DOHH2 (cell line): ENCODE data around the gene EVL.

ENCODE experiments used
- H3F3A ChIP-seq: fragments of 200-600 bp; sonication (generic), shearing (Covaris generic); 2 replicates; pipeline ENCODE4 v1.6.0; 2016; ENCODE audit warnings: antibody characterized with exemption, mild to moderate bottlenecking; ENCODE audit not compliant: control insufficient read depth, insufficient read depth
- H3K27ac ChIP-seq: fragments of 200-600 bp; sonication (generic); 2 replicates; pipeline ENCODE4 v1.5.1; 2014; ENCODE audit warnings: low read depth, mild to moderate bottlenecking, low read length, moderate library complexity
- H3K27me3 ChIP-seq: fragments of 200-600 bp; sonication (generic); 2 replicates; pipeline ENCODE4 v1.6.1; 2014; ENCODE audit warnings: mild to moderate bottlenecking, low read length, mixed read lengths; ENCODE audit not compliant: control insufficient read depth
- H3K36me3 ChIP-seq: fragments of 200-600 bp; sonication (generic); 2 replicates; pipeline ENCODE4 v1.6.1; 2014; ENCODE audit warnings: mild to moderate bottlenecking, low read length, moderate library complexity, mixed read lengths; ENCODE audit not compliant: control insufficient read depth
- H3K4me1 ChIP-seq: fragments of 200-600 bp; sonication (generic); 2 replicates; pipeline ENCODE4 v1.6.1; 2014; ENCODE audit warnings: mild to moderate bottlenecking, low read length, mixed read lengths; ENCODE audit not compliant: control insufficient read depth
- H3K4me2 ChIP-seq: fragments of 200-600 bp; sonication (generic); 2 replicates; pipeline ENCODE4 v1.6.0; 2014; ENCODE audit warnings: mild to moderate bottlenecking, low read length, moderate library complexity
- H3K4me3 ChIP-seq: fragments of 200-600 bp; sonication (generic); 2 replicates; pipeline ENCODE4 v1.5.1; 2014; ENCODE audit warnings: mild to moderate bottlenecking, low read length, mixed read lengths
- H3K79me2 ChIP-seq: fragments of 200-600 bp; sonication (generic); 2 replicates; pipeline ENCODE4 v1.6.1; 2014; ENCODE audit warnings: mild to moderate bottlenecking, low read length, mixed read lengths; ENCODE audit not compliant: control insufficient read depth
- H3K9me2 ChIP-seq: fragments of 200-600 bp; sonication (generic); replicated peaks from 2 replicates; pipeline ENCODE4 v1.6.1; 2014; ENCODE audit warnings: mild to moderate bottlenecking, low read length, mixed read lengths; ENCODE audit not compliant: control insufficient read depth
- H3K9me3 ChIP-seq: fragments of 200-600 bp; sonication (generic); 2 replicates; pipeline ENCODE4 v1.6.1; 2014; ENCODE audit warnings: antibody characterized with exemption, low read length, mixed read lengths; ENCODE audit not compliant: control insufficient read depth, insufficient read depth
- H4K20me1 ChIP-seq: fragments of 200-600 bp; sonication (generic); 2 replicates; pipeline ENCODE4 v1.6.0; 2014; ENCODE audit warnings: low read depth, mild to moderate bottlenecking, antibody characterized with exemption, low read length, moderate library complexity; ENCODE audit not compliant: control insufficient read depth, insufficient read depth
- EZH2phosphoT487 ChIP-seq: fragments of 200-600 bp; sonication (generic); IDR thresholded peaks from 2 replicates; pipeline ENCODE4 v1.6.1; 2017; ENCODE audit warnings: borderline replicate concordance, mild to moderate bottlenecking, antibody characterized with exemption, low read length, moderate library complexity, mixed read lengths
- TF ChIP-seq, protein P1 (sequence below): fragments of 200-600 bp; sonication (generic); IDR thresholded peaks from one replicate; pipeline ENCODE4 v1.5.1; 2014; ENCODE audit warnings: antibody characterized with exemption, mild to moderate bottlenecking, low read depth, low read length; ENCODE audit not compliant: poor library complexity, severe bottlenecking

The EVL gene

GRCh38 chr14:100022772-100023451 lies 42.3 kb upstream of the EVL start:
- no peaks in the 10 kb centered on the region for H3K79me2 ChIP-seq
- H3K27ac ChIP-seq: no peak overlapping the region
- no peaks in the 10 kb centered on the region for H4K20me1 ChIP-seq
- no peak overlapping the region for H3K4me3 ChIP-seq
- no peaks in the 10 kb centered on the region for H3F3A ChIP-seq
- no peaks in the 10 kb centered on the region for H3K9me3 ChIP-seq
- H3K9me2 ChIP-seq: no peaks in the 10 kb centered on the region
- no peaks in the 10 kb centered on the region for H3K27me3 ChIP-seq
- no peaks in the 10 kb centered on the region for H3K36me3 ChIP-seq
- no peaks in the 10 kb centered on the region for H3K4me1 ChIP-seq
- no peak for TF ChIP-seq EZH2phosphoT487
- TF ChIP-seq, protein P1, sequence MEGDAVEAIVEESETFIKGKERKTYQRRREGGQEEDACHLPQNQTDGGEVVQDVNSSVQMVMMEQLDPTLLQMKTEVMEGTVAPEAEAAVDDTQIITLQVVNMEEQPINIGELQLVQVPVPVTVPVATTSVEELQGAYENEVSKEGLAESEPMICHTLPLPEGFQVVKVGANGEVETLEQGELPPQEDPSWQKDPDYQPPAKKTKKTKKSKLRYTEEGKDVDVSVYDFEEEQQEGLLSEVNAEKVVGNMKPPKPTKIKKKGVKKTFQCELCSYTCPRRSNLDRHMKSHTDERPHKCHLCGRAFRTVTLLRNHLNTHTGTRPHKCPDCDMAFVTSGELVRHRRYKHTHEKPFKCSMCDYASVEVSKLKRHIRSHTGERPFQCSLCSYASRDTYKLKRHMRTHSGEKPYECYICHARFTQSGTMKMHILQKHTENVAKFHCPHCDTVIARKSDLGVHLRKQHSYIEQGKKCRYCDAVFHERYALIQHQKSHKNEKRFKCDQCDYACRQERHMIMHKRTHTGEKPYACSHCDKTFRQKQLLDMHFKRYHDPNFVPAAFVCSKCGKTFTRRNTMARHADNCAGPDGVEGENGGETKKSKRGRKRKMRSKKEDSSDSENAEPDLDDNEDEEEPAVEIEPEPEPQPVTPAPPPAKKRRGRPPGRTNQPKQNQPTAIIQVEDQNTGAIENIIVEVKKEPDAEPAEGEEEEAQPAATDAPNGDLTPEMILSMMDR: no peak
- no peak overlapping the region for H3K4me2 ChIP-seq

DNA sequence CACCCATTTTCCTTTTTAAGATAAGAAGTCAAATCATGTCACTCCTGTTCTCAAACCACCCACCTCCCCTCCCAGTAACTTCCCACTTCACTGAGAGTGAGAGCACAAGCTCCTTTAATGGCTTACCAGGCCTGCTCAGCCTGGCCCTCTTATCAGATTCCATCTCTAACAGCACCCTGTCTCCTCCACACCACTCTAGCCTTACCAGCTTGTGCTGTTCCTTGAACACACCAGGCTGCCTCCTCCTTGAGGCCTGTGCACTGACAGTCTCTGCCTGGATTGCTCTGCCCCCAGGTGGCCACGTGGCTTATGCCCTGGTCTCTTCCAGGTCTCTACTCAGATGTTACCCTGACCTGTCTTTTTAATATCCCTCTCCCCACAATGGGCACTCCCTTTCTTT lies 40.1 kb upstream of the EVL start:
- H4K20me1 ChIP-seq: no peaks in the 10 kb centered on the region
- no peaks in the 10 kb centered on the region for H3K79me2 ChIP-seq
- no peak overlapping the region for H3K27ac ChIP-seq
- no peaks in the 10 kb centered on the region for H3K36me3 ChIP-seq
- H3K4me2 ChIP-seq: no peak overlapping the region
- H3K4me3 ChIP-seq: no peak overlapping the region
- H3K27me3 ChIP-seq: peaks cover 3% of the 10 kb centered on the region; the same call in 1 of the 2 replicates
- H3F3A ChIP-seq: no peaks in the 10 kb centered on the region
- no peaks in the 10 kb centered on the region for H3K9me2 ChIP-seq
- no peaks in the 10 kb centered on the region for H3K4me1 ChIP-seq
- TF ChIP-seq EZH2phosphoT487: no peak
- TF ChIP-seq, protein P1: no peak
- H3K9me3 ChIP-seq: no peaks in the 10 kb centered on the region

GRCh38 chr14:100027771-100028490 lies 37.3 kb upstream of the EVL start:
- H3K79me2 ChIP-seq: no peaks in the 10 kb centered on the region
- TF ChIP-seq, protein P1: no peak
- TF ChIP-seq EZH2phosphoT487: no peak
- no peaks in the 10 kb centered on the region for H4K20me1 ChIP-seq
- H3K27ac ChIP-seq: no peak overlapping the region
- H3K36me3 ChIP-seq: no peaks in the 10 kb centered on the region
- H3K27me3 ChIP-seq: peaks cover 3% of the 10 kb centered on the region; the same call in 1 of the 2 replicates
- H3F3A ChIP-seq: no peaks in the 10 kb centered on the region
- peaks cover 6% of the 10 kb centered on the region; the same call in 1 of the 2 replicates for H3K4me1 ChIP-seq
- no peak overlapping the region for H3K4me3 ChIP-seq
- no peaks in the 10 kb centered on the region for H3K9me2 ChIP-seq
- no peak overlapping the region for H3K4me2 ChIP-seq
- H3K9me3 ChIP-seq: no peaks in the 10 kb centered on the region
